ENCODE results near the gene PTPRD.

GRCh38 chr9:9729082-9729481, 883.7 kb downstream of the PTPRD start:
- TF ChIP-seq POLR2A (IDR thresholded peaks at IDR 0.05; ENCODE audit: low read depth, low read length) (no peak), CTCF (conservative IDR thresholded peaks at IDR 0.05; ENCODE audit: low read depth, low read length) (no peak), RFX5 (IDR thresholded peaks at IDR 0.05; ENCODE audit: low read depth, low read length) (no peak), RCOR1 (IDR thresholded peaks at IDR 0.05; ENCODE audit: insufficient replicate concordance, low read length) (no peak), RAD21 (IDR thresholded peaks at IDR 0.05; ENCODE audit: low read length) (no peak), MAZ (IDR thresholded peaks at IDR 0.05; ENCODE audit: borderline replicate concordance, low read depth, low read length) (no peak), MAFK (IDR thresholded peaks at IDR 0.05; ENCODE audit: low read depth, low read length) (no peak), ELK1 (IDR thresholded peaks at IDR 0.05; ENCODE audit: borderline replicate concordance, low read depth, low read length) (no peak), NFE2L2 (IDR thresholded peaks at IDR 0.05; ENCODE audit: low read depth, low read length) (no peak), FOS (IDR thresholded peaks at IDR 0.05; ENCODE audit: low read depth, low read length) (no peak)
